Adrenal gland (tissue), 5 donors: ENCODE measurements around the gene PDE2A.
A peak's percentile ranks its signal among the peaks of the same experiment; 100 is the strongest.

Experiments used
- POLR2A ChIP-seq, 2 donors: fragments of 450-650 bp; IDR thresholded peaks; one replicate each; pipeline ENCODE4 v1.6.1; 2017; ENCODE audit warnings: antibody characterized with exemption in 2 of 2, mild to moderate bottlenecking in 2 of 2, moderate library complexity in 1 of 2
- TF ChIP-seq, protein P1 (sequence below), 6 experiments: fragments of 450-650 bp in 4 of 6; fragments of 200-600 bp in 2 of 6; sonication (generic) in 1 of 6; IDR thresholded peaks; 1 replicate in 5 of 6; 2 replicates in 1 of 6; pipeline versions ENCODE4 v1.5.1 to v1.8.0; 2016 to 2021; ENCODE audit warnings: antibody characterized with exemption in 6 of 6, mild to moderate bottlenecking in 2 of 6, moderate library complexity in 1 of 6
- donor health status: DM: no; HTN: no; CAD: no.

DNA sequence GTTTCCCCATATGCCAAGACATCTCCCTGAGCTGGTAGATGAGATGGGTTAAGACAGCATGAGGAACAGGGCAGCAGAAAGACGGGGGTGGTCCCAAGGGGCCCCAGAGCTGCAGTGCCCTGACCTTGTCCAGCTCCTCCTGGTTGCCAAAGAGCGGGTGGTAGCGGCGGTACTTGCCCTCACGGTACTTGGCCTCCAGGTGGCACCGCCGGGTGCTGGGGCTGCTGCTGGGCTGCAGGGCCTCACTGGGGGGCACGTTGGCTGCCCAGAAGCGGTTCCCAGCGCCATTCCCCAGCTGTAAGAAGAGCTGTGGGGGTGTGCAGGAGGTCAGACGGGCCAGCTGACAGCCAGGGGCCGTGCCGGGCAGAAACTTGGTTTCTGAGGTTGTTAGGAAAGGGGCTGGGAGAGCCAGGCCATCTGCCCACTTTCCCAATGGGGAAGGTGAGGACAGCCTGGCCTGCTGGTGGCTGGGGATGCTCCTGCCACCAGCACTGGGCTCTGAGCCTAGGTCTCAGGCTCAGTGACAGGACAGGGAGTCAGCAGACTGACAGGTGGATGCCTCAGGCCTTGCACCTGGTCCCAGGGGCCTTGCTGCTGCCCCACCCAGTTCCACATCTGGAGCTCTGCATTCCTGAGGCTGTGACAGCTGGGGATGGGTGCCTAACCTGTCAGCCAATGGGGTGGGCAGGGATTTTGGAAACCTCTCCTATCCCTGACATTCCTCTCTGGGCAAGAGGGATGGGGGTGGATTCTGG lies 30.0 kb upstream of the PDE2A start:
- TF ChIP-seq, protein P1, sequence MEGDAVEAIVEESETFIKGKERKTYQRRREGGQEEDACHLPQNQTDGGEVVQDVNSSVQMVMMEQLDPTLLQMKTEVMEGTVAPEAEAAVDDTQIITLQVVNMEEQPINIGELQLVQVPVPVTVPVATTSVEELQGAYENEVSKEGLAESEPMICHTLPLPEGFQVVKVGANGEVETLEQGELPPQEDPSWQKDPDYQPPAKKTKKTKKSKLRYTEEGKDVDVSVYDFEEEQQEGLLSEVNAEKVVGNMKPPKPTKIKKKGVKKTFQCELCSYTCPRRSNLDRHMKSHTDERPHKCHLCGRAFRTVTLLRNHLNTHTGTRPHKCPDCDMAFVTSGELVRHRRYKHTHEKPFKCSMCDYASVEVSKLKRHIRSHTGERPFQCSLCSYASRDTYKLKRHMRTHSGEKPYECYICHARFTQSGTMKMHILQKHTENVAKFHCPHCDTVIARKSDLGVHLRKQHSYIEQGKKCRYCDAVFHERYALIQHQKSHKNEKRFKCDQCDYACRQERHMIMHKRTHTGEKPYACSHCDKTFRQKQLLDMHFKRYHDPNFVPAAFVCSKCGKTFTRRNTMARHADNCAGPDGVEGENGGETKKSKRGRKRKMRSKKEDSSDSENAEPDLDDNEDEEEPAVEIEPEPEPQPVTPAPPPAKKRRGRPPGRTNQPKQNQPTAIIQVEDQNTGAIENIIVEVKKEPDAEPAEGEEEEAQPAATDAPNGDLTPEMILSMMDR (IDR thresholded peaks at IDR 0.05): peak in 1 of 6 experiments; percentile 5
- no peak for TF ChIP-seq POLR2A (IDR thresholded peaks at IDR 0.05)
